Measurements from ENCODE around the gene GULP1.

Gene GULP1

GRCh38 chr2:188330316-188331053, 38.8 kb downstream of the GULP1 start:
- DNase-seq (ENCODE audit: low spot score): no peak
- no peak overlapping the region for H3K27ac ChIP-seq
- TF ChIP-seq CTCF (IDR thresholded peaks at IDR 0.05): no peak
- no peak overlapping the region for H3K4me3 ChIP-seq

- no peak overlapping the region for H3K27ac ChIP-seq
- TF ChIP-seq CTCF (IDR thresholded peaks at IDR 0.05): no peak
- no peak overlapping the region for H3K4me3 ChIP-seq
- no peak for DNase-seq (ENCODE audit: low spot score)
Measured at GRCh38 chr2:188332619-188333018, 40.9 kb downstream of the GULP1 start.

GRCh38 chr2:188333751-188334524, 42.3 kb downstream of the GULP1 start:
- peak overlapping the region; percentile 32 for H3K4me3 ChIP-seq
- no peak for DNase-seq (ENCODE audit: low spot score)
- no peak for TF ChIP-seq CTCF (IDR thresholded peaks at IDR 0.05)
- peak overlapping the region in 1 of 2 donors; percentile 10 for H3K27ac ChIP-seq

GRCh38 chr2:188338463-188338862, 46.8 kb downstream of the GULP1 start:
- Histone ChIP-seq H3K27ac (no peak overlapping the region), H3K4me3 (no peak overlapping the region)
- DNase-seq (ENCODE audit: low spot score): no peak
- no peak for TF ChIP-seq CTCF (IDR thresholded peaks at IDR 0.05)

- TF ChIP-seq CTCF (IDR thresholded peaks at IDR 0.05): no peak
- no peak for DNase-seq (ENCODE audit: low spot score)
- H3K4me3 ChIP-seq: no peak overlapping the region
- no peak overlapping the region for H3K27ac ChIP-seq
Measured at GRCh38 chr2:188340257-188340656, 48.6 kb downstream of the GULP1 start.

- no peak for TF ChIP-seq CTCF (IDR thresholded peaks at IDR 0.05)
- DNase-seq (ENCODE audit: low spot score): no peak
Measured at GRCh38 chr2:188345020-188345419, 53.3 kb downstream of the GULP1 start.

GRCh38 chr2:188345426-188345825, 53.8 kb downstream of the GULP1 start:
- no peak for TF ChIP-seq CTCF (IDR thresholded peaks at IDR 0.05)
- no peak for DNase-seq (ENCODE audit: low spot score)
- no peak overlapping the region for H3K4me3 ChIP-seq
- H3K27ac ChIP-seq: no peak overlapping the region

More at GRCh38 chr2:188345020-188345419, 53.3 kb downstream of the GULP1 start:
- no peak overlapping the region for H3K4me3 ChIP-seq
- H3K27ac ChIP-seq: no peak overlapping the region

All from coronary artery (tissue), 2 donors.